Measurements from ENCODE around the gene EEF1AKMT4.

Gene EEF1AKMT4

GRCh38 chr3:184249412-184250166 is at the start of gene EEF1AKMT4:
TSS of gene EEF1AKMT4 (plus strand) at chr3:184249672. CDS start at chr3:184249695, 23 bp downstream.
- peak; percentile 99 for DNase-seq

GRCh38 chr3:184200825-184201224 is 48.6 kb upstream of the EEF1AKMT4 start:
- no peak for DNase-seq

- DNase-seq = no peak
Observed at GRCh38 chr3:184203526-184203925, 45.9 kb upstream of the EEF1AKMT4 start.

- no peak for DNase-seq
Observed at GRCh38 chr3:184209146-184209923, 40.1 kb upstream of the EEF1AKMT4 start.

- DNase-seq = no peak
Observed at GRCh38 chr3:184211297-184211696, 38.2 kb upstream of the EEF1AKMT4 start.

- DNase-seq = no peak
Observed at GRCh38 chr3:184211718-184212117, 37.8 kb upstream of the EEF1AKMT4 start.

- DNase-seq = no peak
Observed at GRCh38 chr3:184218814-184219213, 30.7 kb upstream of the EEF1AKMT4 start.

- DNase-seq = no peak
Observed at GRCh38 chr3:184222521-184222920, 27.0 kb upstream of the EEF1AKMT4 start.

GRCh38 chr3:184223946-184224345 is 25.5 kb upstream of the EEF1AKMT4 start:
- DNase-seq = no peak

GRCh38 chr3:184227481-184227935 is 22.0 kb upstream of the EEF1AKMT4 start:
- DNase-seq = no peak

GRCh38 chr3:184228376-184229137 is 20.9 kb upstream of the EEF1AKMT4 start:
- DNase-seq = no peak

GRCh38 chr3:184229394-184230080 is 19.9 kb upstream of the EEF1AKMT4 start, which contains the start of gene VWA5B2:
TSS of gene VWA5B2 (plus strand) at chr3:184229585. CDS start at chr3:184230529, 944 bp downstream.
- peak; percentile 76 for DNase-seq

GRCh38 chr3:184230081-184230602 is 19.3 kb upstream of the EEF1AKMT4 start:
- DNase-seq = no peak

- DNase-seq = no peak
Observed at GRCh38 chr3:184230603-184231528, 18.6 kb upstream of the EEF1AKMT4 start.

- no peak for DNase-seq
Observed at GRCh38 chr3:184231671-184232070, 17.8 kb upstream of the EEF1AKMT4 start.

- no peak for DNase-seq
Observed at GRCh38 chr3:184233127-184233843, 16.2 kb upstream of the EEF1AKMT4 start.

GRCh38 chr3:184234224-184234623 is 15.2 kb upstream of the EEF1AKMT4 start:
- no peak for DNase-seq

- DNase-seq = no peak
Observed at GRCh38 chr3:184234671-184235380, 14.6 kb upstream of the EEF1AKMT4 start.

- no peak for DNase-seq
Observed at GRCh38 chr3:184235381-184236032, 14.0 kb upstream of the EEF1AKMT4 start.

Data from NCI-H1092 treated with DMSO at 0.1 percent for 48 hours (cell line).